OCI-LY7 (cell line): ENCODE data around the gene EXT2. TPM values are rescaled to one million over a fixed set of nuclear protein-coding genes. Genes with fewer than 3 reads are reported as not detected.

Experiments used
- BruUV-seq: library from RNA; stranded (reverse); fragments of 400-500 nt; replicated peaks from 2 replicates; lab custom pipeline; 2021; lab: Mats Ljungman, UMichigan
- CTCF ChIA-PET: fragments of 300-600 bp; sonication (Branson Sonifier 250); formaldehyde crosslinking; loops from one replicate; lab custom pipeline; 2022; ENCODE audit warnings: antibody characterized with exemption; ENCODE audit not compliant: unreplicated experiment; lab: Charles Lee
- POLR2A ChIA-PET: fragments of 300-600 bp; sonication (Branson Sonifier 250); formaldehyde crosslinking; loops from one replicate; lab custom pipeline; 2022; ENCODE audit warnings: antibody characterized with exemption; lab: Charles Lee
- DNase-seq: peaks from one replicate; pipeline ENCODE4 v3.0.0-alpha.2; 2015; ENCODE audit warnings: low spot score
- H2AFZ ChIP-seq: fragments of 200-600 bp; sonication (generic), shearing (Covaris generic); 2 replicates; pipeline ENCODE4 v1.6.1; 2014; ENCODE audit warnings: mild to moderate bottlenecking, antibody characterized with exemption, low read length, moderate library complexity
- H3K27ac ChIP-seq: fragments of 200-600 bp; sonication (generic); 2 replicates; pipeline ENCODE4 v1.5.1; 2014; ENCODE audit warnings: mixed run types, low read depth, mild to moderate bottlenecking, moderate library complexity, low read length, inconsistent platforms; ENCODE audit not compliant: poor library complexity, severe bottlenecking
- H3K36me3 ChIP-seq: fragments of 200-600 bp; sonication (generic); 2 replicates; pipeline ENCODE4 v1.6.1; 2014; ENCODE audit warnings: mild to moderate bottlenecking, antibody characterized with exemption, low read length, moderate library complexity, mixed read lengths; ENCODE audit not compliant: insufficient read depth
- H3K4me1 ChIP-seq: fragments of 200-600 bp; sonication (generic); 2 replicates; pipeline ENCODE4 v1.5.1; 2014; ENCODE audit warnings: mild to moderate bottlenecking, low read length; ENCODE audit not compliant: insufficient read depth, poor library complexity, severe bottlenecking
- H3K4me2 ChIP-seq: fragments of 200-600 bp; sonication (generic); 2 replicates; pipeline ENCODE4 v1.6.1; 2014; ENCODE audit warnings: mild to moderate bottlenecking, low read length
- H3K4me3 ChIP-seq: fragments of 200-600 bp; sonication (generic); 2 replicates; pipeline ENCODE4 v1.5.1; 2014; ENCODE audit warnings: mild to moderate bottlenecking, low read depth, low read length; ENCODE audit not compliant: poor library complexity, severe bottlenecking
- H3K79me2 ChIP-seq: fragments of 200-600 bp; sonication (generic); 2 replicates; pipeline ENCODE4 v1.6.1; 2016; ENCODE audit warnings: low read depth, mild to moderate bottlenecking, low read length, moderate library complexity, mixed read lengths; ENCODE audit not compliant: insufficient read depth
- H3K9me2 ChIP-seq: fragments of 200-600 bp; sonication (generic); 2 replicates; pipeline ENCODE4 v1.6.1; 2016; ENCODE audit warnings: mild to moderate bottlenecking, low read length, mixed read lengths; ENCODE audit not compliant: insufficient read depth
- H3K9me3 ChIP-seq: fragments of 200-600 bp; sonication (generic); 2 replicates; pipeline ENCODE4 v1.6.1; 2014; ENCODE audit warnings: mild to moderate bottlenecking, mixed run types, low read length, mixed read lengths
- H4K20me1 ChIP-seq: fragments of 200-600 bp; sonication (generic); 2 replicates; pipeline ENCODE4 v1.6.1; 2014; ENCODE audit warnings: mild to moderate bottlenecking, antibody characterized with exemption, low read length, moderate library complexity, mixed read lengths; ENCODE audit not compliant: insufficient read depth
- EZH2phosphoT487 ChIP-seq: fragments of 200-600 bp; sonication (generic); IDR thresholded peaks from 2 replicates; pipeline ENCODE4 v1.6.1; 2018; ENCODE audit warnings: low read depth, borderline replicate concordance, mild to moderate bottlenecking, mixed run types, antibody characterized with exemption, low read length, moderate library complexity, mixed read lengths
- intact Hi-C: fragments of 100-400 bp; cut with micrococcal nuclease; formaldehyde crosslinking; loops from one replicate; pipeline ENCODE4 v1.10.0; 2022; ENCODE audit not compliant: unreplicated experiment
- total RNA-seq, 2 experiments: library from RNA; depleted of rRNA in 1 of 2; stranded (reverse); fragments of >200 nt in 1 of 2; shearing (Covaris generic) in 1 of 2; gene quantifications; 2 replicates each; pipeline ENCODE4 v1.2.3, GENCODE V29; 2014 to 2022
- TF ChIP-seq, protein P1 (sequence below): fragments of 200-600 bp; sonication (generic); conservative IDR thresholded peaks from 2 replicates; pipeline ENCODE4 v1.5.1; 2014; ENCODE audit warnings: mild to moderate bottlenecking, antibody characterized with exemption, low read length, moderate library complexity, mixed read lengths

Gene EXT2
- total RNA-seq, 2 experiments from 2014 or later: 22.3 to 31.8 TPM

DNA sequence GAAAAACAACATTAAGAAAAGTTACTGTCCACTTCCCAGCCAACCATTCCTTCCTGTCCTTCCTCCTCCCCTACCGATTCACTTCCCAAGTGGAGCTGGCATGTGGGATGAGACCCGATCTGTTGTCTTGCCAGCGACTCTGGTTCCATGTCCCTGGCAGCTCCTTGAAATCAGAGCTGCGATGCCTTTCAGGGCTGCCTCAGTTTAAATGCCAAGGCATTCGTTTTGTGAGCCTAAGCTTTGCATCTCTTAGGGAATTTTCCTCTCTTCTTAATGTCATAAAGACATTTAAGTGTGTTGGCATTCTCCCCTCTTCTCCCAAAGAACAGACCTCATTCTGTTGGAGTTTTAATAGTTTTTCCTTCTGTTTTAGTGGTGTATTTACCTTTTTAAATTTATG is 98.4 kb downstream of the EXT2 start:
- H3K36me3 ChIP-seq: no peaks in the 10 kb centered on the region
- no peaks in the 10 kb centered on the region for H3K9me3 ChIP-seq
- no peaks in the 10 kb centered on the region for H4K20me1 ChIP-seq
- intact Hi-C loops: no loop called here
- no peak overlapping the region for H3K4me3 ChIP-seq
- H2AFZ ChIP-seq: no peak overlapping the region
- no peak overlapping the region for H3K27ac ChIP-seq
- DNase-seq: no peak
- H3K4me1 ChIP-seq: no peaks in the 10 kb centered on the region
- CTCF ChIA-PET: no interaction called here
- H3K9me2 ChIP-seq: no peaks in the 10 kb centered on the region
- no peak overlapping the region for H3K4me2 ChIP-seq
- no peak for TF ChIP-seq EZH2phosphoT487
- TF ChIP-seq, protein P1, sequence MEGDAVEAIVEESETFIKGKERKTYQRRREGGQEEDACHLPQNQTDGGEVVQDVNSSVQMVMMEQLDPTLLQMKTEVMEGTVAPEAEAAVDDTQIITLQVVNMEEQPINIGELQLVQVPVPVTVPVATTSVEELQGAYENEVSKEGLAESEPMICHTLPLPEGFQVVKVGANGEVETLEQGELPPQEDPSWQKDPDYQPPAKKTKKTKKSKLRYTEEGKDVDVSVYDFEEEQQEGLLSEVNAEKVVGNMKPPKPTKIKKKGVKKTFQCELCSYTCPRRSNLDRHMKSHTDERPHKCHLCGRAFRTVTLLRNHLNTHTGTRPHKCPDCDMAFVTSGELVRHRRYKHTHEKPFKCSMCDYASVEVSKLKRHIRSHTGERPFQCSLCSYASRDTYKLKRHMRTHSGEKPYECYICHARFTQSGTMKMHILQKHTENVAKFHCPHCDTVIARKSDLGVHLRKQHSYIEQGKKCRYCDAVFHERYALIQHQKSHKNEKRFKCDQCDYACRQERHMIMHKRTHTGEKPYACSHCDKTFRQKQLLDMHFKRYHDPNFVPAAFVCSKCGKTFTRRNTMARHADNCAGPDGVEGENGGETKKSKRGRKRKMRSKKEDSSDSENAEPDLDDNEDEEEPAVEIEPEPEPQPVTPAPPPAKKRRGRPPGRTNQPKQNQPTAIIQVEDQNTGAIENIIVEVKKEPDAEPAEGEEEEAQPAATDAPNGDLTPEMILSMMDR: no peak
- H3K79me2 ChIP-seq: no peaks in the 10 kb centered on the region
- no TSS peak for BruUV-seq
- POLR2A ChIA-PET: interaction anchor here (1.2 kb wide), 1 partner anchor 9 kb away, joined by 3 read pairs; no protein-coding TSS in a partner anchor

DNA sequence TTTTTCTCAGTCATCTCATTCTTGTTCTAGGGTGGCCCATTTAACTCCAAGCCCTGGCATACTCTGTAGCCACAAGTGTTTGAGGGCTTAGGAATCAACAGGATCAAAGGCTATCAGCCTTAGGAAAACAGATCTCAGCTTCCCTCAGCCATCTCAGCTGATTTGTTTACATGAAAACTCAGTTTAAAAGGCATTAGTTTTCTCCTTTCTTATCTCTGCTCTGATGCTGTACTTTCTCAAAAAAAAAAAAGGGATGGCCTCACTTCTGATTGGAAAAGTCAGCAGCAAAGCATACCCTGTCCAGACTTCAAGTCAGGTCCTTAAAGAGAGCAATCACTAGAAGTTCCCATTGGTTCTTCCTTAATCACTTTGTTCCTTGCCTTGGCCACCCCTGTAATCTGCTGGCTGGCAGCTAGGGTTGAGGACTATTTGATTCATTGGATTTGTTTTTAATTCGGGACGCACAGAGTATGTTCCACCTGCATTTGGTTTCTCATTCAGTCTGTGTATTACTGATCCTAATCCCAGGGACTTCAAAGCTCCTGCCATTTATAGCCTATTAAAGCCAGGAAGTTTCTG is 102.8 kb downstream of the EXT2 start:
- H3K9me3 ChIP-seq: no peaks in the 10 kb centered on the region
- ChIA-PET POLR2A (interaction anchor here (0.8 kb wide), 1 partner anchor 11 kb away, joined by 3 read pairs; no protein-coding TSS in a partner anchor), CTCF (no interaction called here)
- no peaks in the 10 kb centered on the region for H3K4me1 ChIP-seq
- no peaks in the 10 kb centered on the region for H3K79me2 ChIP-seq
- no peak for DNase-seq
- no peak for TF ChIP-seq EZH2phosphoT487
- TF ChIP-seq, protein P1: no peak
- H3K9me2 ChIP-seq: no peaks in the 10 kb centered on the region
- H3K36me3 ChIP-seq: no peaks in the 10 kb centered on the region
- no peak overlapping the region for H2AFZ ChIP-seq
- BruUV-seq: no TSS peak
- intact Hi-C loops: no loop called here
- H3K4me3 ChIP-seq: no peak overlapping the region
- no peaks in the 10 kb centered on the region; the same call in 1 of the 2 replicates for H4K20me1 ChIP-seq
- no peak overlapping the region for H3K4me2 ChIP-seq
- H3K27ac ChIP-seq: no peak overlapping the region

GRCh38 chr11:44199298-44199697 is 103.8 kb downstream of the EXT2 start:
- Histone ChIP-seq H2AFZ (no peak overlapping the region), H3K79me2 (no peaks in the 10 kb centered on the region), H3K27ac (no peak overlapping the region), H3K9me2 (no peaks in the 10 kb centered on the region), H3K4me1 (no peaks in the 10 kb centered on the region), H3K9me3 (no peaks in the 10 kb centered on the region), H3K4me3 (no peak overlapping the region), H3K36me3 (no peaks in the 10 kb centered on the region), H3K4me2 (no peak overlapping the region), H4K20me1 (no peaks in the 10 kb centered on the region; the same call in 1 of the 2 replicates)
- POLR2A ChIA-PET: no interaction called here
- DNase-seq: no peak
- intact Hi-C loops: no loop called here
- no peak for TF ChIP-seq EZH2phosphoT487
- TF ChIP-seq, protein P1: no peak
- CTCF ChIA-PET: no interaction called here
- TSS peak; percentile 46 for BruUV-seq
